Activated T-cell treated with anti-CD3 and anti-CD28 coated beads, Interleukin-2, amount 50 U/mL, for 4 hours (primary cell): Measurements from ENCODE around the gene PYGB. TPM values are rescaled to one million over a fixed set of nuclear protein-coding genes. Genes with fewer than 3 reads are reported as not detected.

ENCODE experiments used
- ATAC-seq, 2 donors: fragments of 200-7000 bp; cut with Tn5 transposase; one replicate each; pipeline ENCODE4 v1.10.0; 2021
- DNase-seq: peaks from one replicate; pipeline ENCODE4 v3.0.0-alpha.2; 2020
- H3K27me3 Mint-ChIP-seq: one replicate; pipeline ENCODE4 v1.8.0; 2021; ENCODE audit warnings: low read depth, mixed read lengths
- H3K36me3 Mint-ChIP-seq: one replicate; pipeline ENCODE4 v1.8.0; 2022; ENCODE audit warnings: mixed read lengths; ENCODE audit not compliant: insufficient read depth
- H3K4me1 Mint-ChIP-seq: one replicate; pipeline ENCODE4 v1.8.0; 2021; ENCODE audit warnings: low read depth, mixed read lengths
- H3K4me3 Mint-ChIP-seq: one replicate; pipeline ENCODE4 v1.8.0; 2021; ENCODE audit warnings: mild to moderate bottlenecking, moderate library complexity, mixed read lengths
- H3K9me3 Mint-ChIP-seq: one replicate; pipeline ENCODE4 v1.8.0; 2021; ENCODE audit warnings: mixed read lengths
- total RNA-seq, 3 donors: library from RNA; stranded (reverse); gene quantifications; one replicate each; pipeline ENCODE4 v1.2.1, GENCODE V29; 2021

PYGB gene
- total RNA-seq, 3 donors from 2014 or later: 32.5 to 37.6 (median 34.6) TPM

GRCh38 chr20:25209911-25210310, 38.0 kb upstream of the PYGB start:
- DNase-seq: no peak
- Mint-ChIP-seq H3K9me3 (no peaks in the 10 kb centered on the region), H3K4me3 (no peak overlapping the region), H3K36me3 (peaks cover 8% of the 10 kb centered on the region), H3K27me3 (no peaks in the 10 kb centered on the region), H3K4me1 (no peaks in the 10 kb centered on the region)
- no peak for ATAC-seq

- peaks cover 10% of the 10 kb centered on the region for H3K36me3 Mint-ChIP-seq
- no peaks in the 10 kb centered on the region for H3K9me3 Mint-ChIP-seq
- H3K4me3 Mint-ChIP-seq: no peak overlapping the region
- no peaks in the 10 kb centered on the region for H3K27me3 Mint-ChIP-seq
- ATAC-seq (no peak), DNase-seq (no peak)
- H3K4me1 Mint-ChIP-seq: no peaks in the 10 kb centered on the region
These were observed 36.6 kb upstream of the PYGB start for GRCh38 chr20:25211273-25211672.

GRCh38 chr20:25212242-25212641, 35.6 kb upstream of the PYGB start:
- Mint-ChIP-seq H3K4me1 (no peaks in the 10 kb centered on the region), H3K36me3 (peaks cover 12% of the 10 kb centered on the region), H3K9me3 (no peaks in the 10 kb centered on the region), H3K4me3 (no peak overlapping the region), H3K27me3 (no peaks in the 10 kb centered on the region)
- DNase-seq (no peak), ATAC-seq (no peak)

GRCh38 chr20:25213566-25214425, 34.1 kb upstream of the PYGB start:
- no peak for ATAC-seq
- Mint-ChIP-seq H3K4me3 (no peak overlapping the region), H3K9me3 (no peaks in the 10 kb centered on the region), H3K36me3 (peaks cover 18% of the 10 kb centered on the region), H3K27me3 (no peaks in the 10 kb centered on the region), H3K4me1 (no peaks in the 10 kb centered on the region)
- no peak for DNase-seq

- no peak for ATAC-seq
- Mint-ChIP-seq H3K4me3 (no peak overlapping the region), H3K4me1 (no peaks in the 10 kb centered on the region), H3K36me3 (peaks cover 21% of the 10 kb centered on the region), H3K27me3 (no peaks in the 10 kb centered on the region), H3K9me3 (no peaks in the 10 kb centered on the region)
- no peak for DNase-seq
These were observed 33.5 kb upstream of the PYGB start for GRCh38 chr20:25214426-25214790.

GRCh38 chr20:25214819-25215218, 33.1 kb upstream of the PYGB start:
- Mint-ChIP-seq H3K4me3 (no peak overlapping the region), H3K9me3 (no peaks in the 10 kb centered on the region), H3K36me3 (peaks cover 21% of the 10 kb centered on the region), H3K4me1 (no peaks in the 10 kb centered on the region), H3K27me3 (no peaks in the 10 kb centered on the region)
- DNase-seq: no peak
- ATAC-seq: no peak

GRCh38 chr20:25215521-25215920, 32.4 kb upstream of the PYGB start:
- Mint-ChIP-seq H3K4me3 (no peak overlapping the region), H3K9me3 (no peaks in the 10 kb centered on the region), H3K4me1 (no peaks in the 10 kb centered on the region), H3K27me3 (no peaks in the 10 kb centered on the region), H3K36me3 (peaks cover 21% of the 10 kb centered on the region)
- DNase-seq (no peak), ATAC-seq (no peak)

- Mint-ChIP-seq H3K36me3 (peaks cover 22% of the 10 kb centered on the region), H3K27me3 (no peaks in the 10 kb centered on the region), H3K4me1 (no peaks in the 10 kb centered on the region), H3K4me3 (no peak overlapping the region), H3K9me3 (no peaks in the 10 kb centered on the region)
- ATAC-seq (no peak), DNase-seq (no peak)
These were observed 31.5 kb upstream of the PYGB start for GRCh38 chr20:25216199-25216945.

- ATAC-seq (no peak), DNase-seq (no peak)
- H3K36me3 Mint-ChIP-seq: peaks cover 16% of the 10 kb centered on the region
- H3K4me1 Mint-ChIP-seq: peaks cover 1% of the 10 kb centered on the region
- no peaks in the 10 kb centered on the region for H3K9me3 Mint-ChIP-seq
- H3K27me3 Mint-ChIP-seq: no peaks in the 10 kb centered on the region
- no peak overlapping the region for H3K4me3 Mint-ChIP-seq
These were observed 30.4 kb upstream of the PYGB start for GRCh38 chr20:25217161-25218108.

GRCh38 chr20:25218109-25218486, 29.8 kb upstream of the PYGB start:
- Mint-ChIP-seq H3K36me3 (peaks cover 16% of the 10 kb centered on the region), H3K27me3 (no peaks in the 10 kb centered on the region), H3K4me1 (peaks cover 2% of the 10 kb centered on the region), H3K9me3 (no peaks in the 10 kb centered on the region), H3K4me3 (no peak overlapping the region)
- DNase-seq (no peak), ATAC-seq (no peak)

GRCh38 chr20:25218492-25218891, 29.4 kb upstream of the PYGB start:
- DNase-seq (no peak), ATAC-seq (no peak)
- Mint-ChIP-seq H3K4me3 (no peak overlapping the region), H3K36me3 (peaks cover 16% of the 10 kb centered on the region), H3K27me3 (no peaks in the 10 kb centered on the region), H3K4me1 (peaks cover 5% of the 10 kb centered on the region), H3K9me3 (no peaks in the 10 kb centered on the region)

GRCh38 chr20:25219365-25219764, 28.5 kb upstream of the PYGB start:
- peaks cover 7% of the 10 kb centered on the region for H3K4me1 Mint-ChIP-seq
- no peaks in the 10 kb centered on the region for H3K9me3 Mint-ChIP-seq
- DNase-seq: no peak
- H3K27me3 Mint-ChIP-seq: no peaks in the 10 kb centered on the region
- no peak overlapping the region for H3K4me3 Mint-ChIP-seq
- H3K36me3 Mint-ChIP-seq: peaks cover 16% of the 10 kb centered on the region
- no peak for ATAC-seq

GRCh38 chr20:25220021-25220730, 27.7 kb upstream of the PYGB start:
- peaks cover 7% of the 10 kb centered on the region for H3K4me1 Mint-ChIP-seq
- no peaks in the 10 kb centered on the region for H3K27me3 Mint-ChIP-seq
- ATAC-seq (peak in 1 of 2 donors; percentile 27), DNase-seq (no peak)
- peaks cover 16% of the 10 kb centered on the region for H3K36me3 Mint-ChIP-seq
- no peaks in the 10 kb centered on the region for H3K9me3 Mint-ChIP-seq
- no peak overlapping the region for H3K4me3 Mint-ChIP-seq
